HepG2 (cell line): Measurements from ENCODE around the gene ZMIZ1. TPM values are rescaled to one million over a fixed set of nuclear protein-coding genes. Genes with fewer than 3 reads are reported as not detected.
A peak's percentile ranks its signal among the peaks of the same experiment; 100 is the strongest.

Experiments
- ATAC-seq: fragments of 200-7000 bp; cut with Tn5 transposase; 3 replicates; pipeline ENCODE4 v1.9.1; 2020; ENCODE audit warnings: mild to moderate bottlenecking, moderate library complexity
- BruUV-seq: library from RNA; stranded (reverse); fragments of 400-500 nt; replicated peaks from 2 replicates; lab custom pipeline; 2021; lab: Mats Ljungman, UMichigan
- CTCF ChIA-PET: fragments of 300-600 bp; formaldehyde crosslinking; extraction: SDS; loops from one replicate; lab custom pipeline; 2021; ENCODE audit warnings: low total read pairs, inconsistent platforms, low intra/inter-chr PET ratio; lab: Yijun Ruan, JAX
- POLR2A ChIA-PET: fragments of 350-600 bp; sonication (Branson Sonifier 250); formaldehyde crosslinking; loops from one replicate; lab custom pipeline; 2020; ENCODE audit warnings: antibody characterized with exemption, inconsistent platforms; lab: Yijun Ruan, JAX
- DNase-seq: peaks from one replicate; pipeline ENCODE4 v3.0.0-alpha.2; 2015; ENCODE audit warnings: low spot score
- FAIRE-seq: peaks from 3 replicates; lab custom pipeline; 2011; peaks lifted over from hg19 to GRCh38; lab: Jason Lieb, UNC
- H2AFZ ChIP-seq: one replicate; pipeline ENCODE4 v1.6.1; 2011; ENCODE audit warnings: low read length, inconsistent platforms
- H3K27ac ChIP-seq: fragments of 300-600 bp; 3 replicates; pipeline ENCODE4 v1.8.0; 2011; ENCODE audit warnings: mixed run types, mild to moderate bottlenecking, mixed read lengths, low read length, inconsistent platforms; ENCODE audit not compliant: insufficient read depth; ENCODE audit errors: extremely low read length
- H3K27me3 ChIP-seq, 2 experiments: fragments of 200-600 bp in 1 of 2; 2 replicates in 1 of 2; 3 replicates in 1 of 2; pipeline versions ENCODE4 v1.6.0 to v1.8.0; 2011; ENCODE audit warnings: low read length in 2 of 2, mild to moderate bottlenecking in 2 of 2, moderate library complexity in 2 of 2, inconsistent platforms in 1 of 2; ENCODE audit not compliant: insufficient read depth in 2 of 2, control insufficient read depth in 1 of 2
- H3K36me3 ChIP-seq, 2 experiments: fragments of 200-600 bp in 1 of 2; replicated peaks in 1 of 2; 2 replicates in 1 of 2; 3 replicates in 1 of 2; pipeline versions ENCODE4 v1.5.1 to v1.8.0; 2011; ENCODE audit warnings: low read length in 2 of 2, inconsistent platforms in 1 of 2; ENCODE audit not compliant: insufficient read depth in 2 of 2, control insufficient read depth in 1 of 2
- H3K4me1 ChIP-seq: 2 replicates; pipeline ENCODE4 v1.5.1; 2012; ENCODE audit warnings: low read length, inconsistent platforms; ENCODE audit not compliant: insufficient read depth
- H3K4me2 ChIP-seq: 2 replicates; pipeline ENCODE4 v1.6.0; 2011; ENCODE audit warnings: low read depth, low read length, inconsistent platforms
- H3K4me3 ChIP-seq, 3 experiments: fragments of 200-600 bp in 1 of 3; sonication (generic), shearing (Covaris generic) in 1 of 3; replicated peaks in 1 of 3; 2 replicates each; pipeline ENCODE4 v1.5.1; 2011 to 2016; ENCODE audit warnings: low read length in 3 of 3, inconsistent platforms in 2 of 3, low read depth in 2 of 3, mild to moderate bottlenecking in 2 of 3, control low read depth in 1 of 3, mixed read lengths in 1 of 3; ENCODE audit not compliant: insufficient read depth in 1 of 3
- H3K79me2 ChIP-seq: one replicate; pipeline ENCODE4 v1.6.1; 2011; ENCODE audit warnings: low read length, inconsistent platforms; ENCODE audit not compliant: insufficient read depth
- H3K9ac ChIP-seq: 2 replicates; pipeline ENCODE4 v1.6.0; 2011; ENCODE audit warnings: mild to moderate bottlenecking, low read depth, low read length, inconsistent platforms; ENCODE audit not compliant: insufficient read depth
- H3K9me3 ChIP-seq: 2 replicates; pipeline ENCODE4 v1.5.1; 2012; ENCODE audit warnings: mild to moderate bottlenecking, low read length
- H4K20me1 ChIP-seq: 2 replicates; pipeline ENCODE4 v1.6.0; 2011; ENCODE audit warnings: inconsistent platforms, mild to moderate bottlenecking, low read length, moderate library complexity; ENCODE audit not compliant: insufficient read depth
- FOXM1 ChIP-seq: sonication (generic); formaldehyde crosslinking; IDR thresholded peaks from 2 replicates; pipeline ENCODE4 v1.5.0; 2020; ENCODE audit warnings: missing genetic modification reagents
- NONO ChIP-seq, 2 experiments: fragments of 450-650 bp in 1 of 2; sonication (generic) in 1 of 2; formaldehyde crosslinking in 1 of 2; IDR thresholded peaks in 1 of 2; conservative IDR thresholded peaks in 1 of 2; 2 replicates each; pipeline versions ENCODE4 v1.6.1 to v1.8.0; 2017 to 2022; ENCODE audit warnings: mild to moderate bottlenecking in 1 of 2, missing genetic modification reagents in 1 of 2, moderate library complexity in 1 of 2
- TAF1 ChIP-seq: sonication (generic); formaldehyde crosslinking; IDR thresholded peaks from 2 replicates; pipeline ENCODE4 v1.4.0; 2020; ENCODE audit warnings: missing genetic modification reagents
- ZNF263 ChIP-seq: sonication (generic); formaldehyde crosslinking; IDR thresholded peaks from 2 replicates; pipeline ENCODE4 v1.4.0; 2020; ENCODE audit warnings: missing genetic modification reagents
- ZNF343 ChIP-seq: sonication (generic); formaldehyde crosslinking; IDR thresholded peaks from 2 replicates; pipeline ENCODE4 v1.4.0; 2020; ENCODE audit warnings: mild to moderate bottlenecking, missing genetic modification reagents
- WGBS: methylation state at CpG from one replicate; pipeline ENCODE4 v1.1.6; 2017; ENCODE audit warnings: low lambda C conversion rate; 5-methylcytosine and 5-hydroxymethylcytosine counted together
- in situ Hi-C: cut with HindIII; loops from 2 replicates; pipeline ENCODE4 v1.10.0; 2017; ENCODE audit warnings: low pct_unique_long_range_greater_than_20kb; ENCODE audit not compliant: extremely low pct_ligation_motif_present
- intact Hi-C: fragments of 100-400 bp; cut with micrococcal nuclease; formaldehyde crosslinking; loops from one replicate; pipeline ENCODE4 v1.10.0; 2022; ENCODE audit not compliant: unreplicated experiment
- polyA plus RNA-seq, 8 experiments: library from polyadenylated mRNA; depleted of rRNA in 3 of 8; stranded (reverse) in 7 of 8; unstranded in 1 of 8; fragments of >200 nt; fragmentation: Illumina TruSeq in 4 of 8; extraction: Trizol in 4 of 8; gene quantifications; 2 replicates each; pipeline versions ENCODE4 v1.2.1 to v1.2.3, GENCODE V29; 2011 to 2016; ENCODE audit warnings: low read depth in 4 of 8, missing spikeins in 1 of 8, mixed read lengths in 1 of 8; ENCODE audit not compliant: insufficient read depth in 1 of 8
- total RNA-seq, 5 experiments: library from RNA; depleted of rRNA; stranded (reverse); fragments of >200 nt; fragmentation: Illumina TruSeq; extraction: Trizol; gene quantifications; 2 replicates each; pipeline ENCODE4 v1.2.3, GENCODE V29; 2016; ENCODE audit warnings: low read depth in 1 of 5
- TF ChIP-seq, protein P1 (sequence below): sonication (generic); formaldehyde crosslinking; IDR thresholded peaks from 2 replicates; pipeline ENCODE4 v1.4.0; 2020; ENCODE audit warnings: missing genetic modification reagents
- TF ChIP-seq, protein P2 (sequence below): sonication (generic); IDR thresholded peaks from 2 replicates; pipeline ENCODE4 v1.6.1; 2016; ENCODE audit warnings: low read depth, borderline replicate concordance

The ZMIZ1 gene
- total and polyA plus RNA-seq, 2 of the 13 experiments (the other 11 are each of a cell fraction or from before 2014, with no cell fraction given): 5.3 to 10.2 TPM

DNA sequence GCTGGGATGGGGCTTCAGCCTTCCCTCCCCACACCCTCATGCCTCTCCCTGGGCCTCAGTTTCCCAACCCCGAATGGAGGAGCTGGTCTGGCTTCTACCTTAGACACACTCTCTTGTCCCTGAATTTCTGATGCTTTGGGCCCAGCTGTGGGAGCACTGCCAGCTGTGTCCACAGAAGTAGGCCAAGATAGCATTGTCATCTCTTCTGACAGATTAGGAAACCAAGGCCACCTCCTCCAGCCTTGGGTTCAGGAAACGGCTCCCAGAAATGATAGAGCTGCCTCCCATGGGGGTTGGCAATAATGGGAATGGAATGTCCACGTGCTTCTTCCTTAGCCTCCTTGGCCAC, 279.8 kb downstream of the ZMIZ1 start:
- in situ Hi-C loops: no loop called here
- BruUV-seq: no TSS peak
- DNase-seq (no peak), ATAC-seq (no peak), FAIRE-seq (no peak)
- no peak overlapping the region for H2AFZ ChIP-seq
- H3K27me3 ChIP-seq: no peaks in the 10 kb centered on the region
- H3K27ac ChIP-seq: peak overlapping the region; percentile 93
- ChIA-PET CTCF (no interaction called here), POLR2A (interaction anchor here (0.9 to 7.8 kb wide), 6 partner anchors 10 to 34 kb away, joined by 3 to 134 read pairs (median 8); no protein-coding TSS in a partner anchor)
- peak overlapping the region; percentile 94 for H3K9ac ChIP-seq
- H4K20me1 ChIP-seq: peaks cover 45% of the 10 kb centered on the region
- H3K4me1 ChIP-seq: peaks cover 63% of the 10 kb centered on the region
- H3K9me3 ChIP-seq: no peaks in the 10 kb centered on the region
- TF ChIP-seq ZNF343 (CRISPR knock-in tag): 0 out of 2 replicates have a peak, but pooled peaks have one; percentile 11
- TF ChIP-seq NONO (IDR thresholded peaks at IDR 0.05): no peak
- TF ChIP-seq NONO (CRISPR knock-in tag; conservative IDR thresholded peaks at IDR 0.05): 0 out of 2 replicates have a peak, but pooled peaks have one; percentile 5
- no peak for TF ChIP-seq TAF1 (CRISPR knock-in tag)
- TF ChIP-seq, protein P1, sequence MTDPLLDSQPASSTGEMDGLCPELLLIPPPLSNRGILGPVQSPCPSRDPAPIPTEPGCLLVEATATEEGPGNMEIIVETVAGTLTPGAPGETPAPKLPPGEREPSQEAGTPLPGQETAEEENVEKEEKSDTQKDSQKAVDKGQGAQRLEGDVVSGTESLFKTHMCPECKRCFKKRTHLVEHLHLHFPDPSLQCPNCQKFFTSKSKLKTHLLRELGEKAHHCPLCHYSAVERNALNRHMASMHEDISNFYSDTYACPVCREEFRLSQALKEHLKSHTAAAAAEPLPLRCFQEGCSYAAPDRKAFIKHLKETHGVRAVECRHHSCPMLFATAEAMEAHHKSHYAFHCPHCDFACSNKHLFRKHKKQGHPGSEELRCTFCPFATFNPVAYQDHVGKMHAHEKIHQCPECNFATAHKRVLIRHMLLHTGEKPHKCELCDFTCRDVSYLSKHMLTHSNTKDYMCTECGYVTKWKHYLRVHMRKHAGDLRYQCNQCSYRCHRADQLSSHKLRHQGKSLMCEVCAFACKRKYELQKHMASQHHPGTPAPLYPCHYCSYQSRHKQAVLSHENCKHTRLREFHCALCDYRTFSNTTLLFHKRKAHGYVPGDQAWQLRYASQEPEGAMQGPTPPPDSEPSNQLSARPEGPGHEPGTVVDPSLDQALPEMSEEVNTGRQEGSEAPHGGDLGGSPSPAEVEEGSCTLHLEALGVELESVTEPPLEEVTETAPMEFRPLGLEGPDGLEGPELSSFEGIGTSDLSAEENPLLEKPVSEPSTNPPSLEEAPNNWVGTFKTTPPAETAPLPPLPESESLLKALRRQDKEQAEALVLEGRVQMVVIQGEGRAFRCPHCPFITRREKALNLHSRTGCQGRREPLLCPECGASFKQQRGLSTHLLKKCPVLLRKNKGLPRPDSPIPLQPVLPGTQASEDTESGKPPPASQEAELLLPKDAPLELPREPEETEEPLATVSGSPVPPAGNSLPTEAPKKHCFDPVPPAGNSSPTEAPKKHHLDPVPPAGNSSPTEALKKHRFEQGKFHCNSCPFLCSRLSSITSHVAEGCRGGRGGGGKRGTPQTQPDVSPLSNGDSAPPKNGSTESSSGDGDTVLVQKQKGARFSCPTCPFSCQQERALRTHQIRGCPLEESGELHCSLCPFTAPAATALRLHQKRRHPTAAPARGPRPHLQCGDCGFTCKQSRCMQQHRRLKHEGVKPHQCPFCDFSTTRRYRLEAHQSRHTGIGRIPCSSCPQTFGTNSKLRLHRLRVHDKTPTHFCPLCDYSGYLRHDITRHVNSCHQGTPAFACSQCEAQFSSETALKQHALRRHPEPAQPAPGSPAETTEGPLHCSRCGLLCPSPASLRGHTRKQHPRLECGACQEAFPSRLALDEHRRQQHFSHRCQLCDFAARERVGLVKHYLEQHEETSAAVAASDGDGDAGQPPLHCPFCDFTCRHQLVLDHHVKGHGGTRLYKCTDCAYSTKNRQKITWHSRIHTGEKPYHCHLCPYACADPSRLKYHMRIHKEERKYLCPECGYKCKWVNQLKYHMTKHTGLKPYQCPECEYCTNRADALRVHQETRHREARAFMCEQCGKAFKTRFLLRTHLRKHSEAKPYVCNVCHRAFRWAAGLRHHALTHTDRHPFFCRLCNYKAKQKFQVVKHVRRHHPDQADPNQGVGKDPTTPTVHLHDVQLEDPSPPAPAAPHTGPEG (CRISPR knock-in tag): no peak
- TF ChIP-seq, protein P2, sequence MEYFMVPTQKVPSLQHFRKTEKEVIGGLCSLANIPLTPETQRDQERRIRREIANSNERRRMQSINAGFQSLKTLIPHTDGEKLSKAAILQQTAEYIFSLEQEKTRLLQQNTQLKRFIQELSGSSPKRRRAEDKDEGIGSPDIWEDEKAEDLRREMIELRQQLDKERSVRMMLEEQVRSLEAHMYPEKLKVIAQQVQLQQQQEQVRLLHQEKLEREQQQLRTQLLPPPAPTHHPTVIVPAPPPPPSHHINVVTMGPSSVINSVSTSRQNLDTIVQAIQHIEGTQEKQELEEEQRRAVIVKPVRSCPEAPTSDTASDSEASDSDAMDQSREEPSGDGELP: peak; percentile 56; the same call in 1 of the 2 replicates
- TF ChIP-seq ZNF263 (CRISPR knock-in tag): peak; percentile 54; the same call in 1 of the 2 replicates
- TF ChIP-seq FOXM1 (CRISPR knock-in tag): 0 out of 2 replicates have a peak, but pooled peaks have one; percentile 16
- peaks cover 31 to 49% of the 10 kb centered on the region in 2 experiments for H3K36me3 ChIP-seq
- H3K79me2 ChIP-seq: peaks cover 36% of the 10 kb centered on the region
- peak overlapping the region; percentile 96 for H3K4me2 ChIP-seq
- intact Hi-C loops: loop anchor here (10.0 kb wide), 1 partner anchor 54 kb away; no protein-coding TSS in a partner anchor
- peak overlapping the region; percentile 75 to 85 (median 78) for H3K4me3 ChIP-seq
- 35% methylated on average over 2 of the region's 3 CpGs for WGBS
